WTC11 (cell line): ENCODE results near the gene SNX13. TPM values are rescaled to one million over a fixed set of nuclear protein-coding genes. Genes with fewer than 3 reads are reported as not detected.

Source experiments
- FOXJ3 ChIP-seq: sonication (generic); formaldehyde crosslinking; IDR thresholded peaks from 2 replicates; pipeline ENCODE4 v1.9.0; 2021; ENCODE audit warnings: missing genetic modification reagents, mild to moderate bottlenecking, borderline replicate concordance
- HMGA2 ChIP-seq: fragments of 250-450 bp; sonication (Bioruptor Pico); IDR thresholded peaks from 2 replicates; pipeline ENCODE4 v1.4.0; 2021; ENCODE audit warnings: mild to moderate bottlenecking, moderate library complexity
- NR1H2 ChIP-seq: sonication (generic); formaldehyde crosslinking; IDR thresholded peaks from 2 replicates; pipeline ENCODE4 v1.9.0; 2021; ENCODE audit warnings: mild to moderate bottlenecking, moderate library complexity, missing genetic modification reagents
- NR3C1 ChIP-seq: sonication (generic); formaldehyde crosslinking; conservative IDR thresholded peaks from 2 replicates; pipeline ENCODE4 v1.8.1; 2023; ENCODE audit warnings: low read depth, mild to moderate bottlenecking, missing genetic modification reagents
- SMAD3 ChIP-seq: sonication (generic); formaldehyde crosslinking; IDR thresholded peaks from 2 replicates; pipeline ENCODE4 v1.8.0; 2022; ENCODE audit warnings: missing genetic modification reagents, mild to moderate bottlenecking, borderline replicate concordance
- SMAD4 ChIP-seq: sonication (generic); formaldehyde crosslinking; IDR thresholded peaks from 2 replicates; pipeline ENCODE4 v1.8.0; 2022; ENCODE audit warnings: mild to moderate bottlenecking, missing genetic modification reagents
- TCF7 ChIP-seq: sonication (generic); formaldehyde crosslinking; IDR thresholded peaks from 2 replicates; pipeline ENCODE4 v1.8.0; 2022; ENCODE audit warnings: mild to moderate bottlenecking, low read depth, missing genetic modification reagents, moderate library complexity
- ZNF138 ChIP-seq: sonication (generic); formaldehyde crosslinking; conservative IDR thresholded peaks from 2 replicates; pipeline ENCODE4 v1.8.1; 2022; ENCODE audit warnings: mild to moderate bottlenecking, moderate library complexity, missing genetic modification reagents
- ZNF232 ChIP-seq: sonication (generic); formaldehyde crosslinking; IDR thresholded peaks from 2 replicates; pipeline ENCODE4 v1.8.0; 2022; ENCODE audit warnings: mild to moderate bottlenecking, missing genetic modification reagents
- total RNA-seq: library from RNA; stranded (reverse); gene quantifications from 3 replicates; pipeline ENCODE4 v1.2.3, GENCODE V29; 2021
- TF ChIP-seq, protein P1 (sequence below): sonication (generic); formaldehyde crosslinking; IDR thresholded peaks from 2 replicates; pipeline ENCODE4 v1.8.1; 2023; ENCODE audit warnings: mild to moderate bottlenecking, missing genetic modification reagents, moderate library complexity
- TF ChIP-seq, protein P2 (sequence below): sonication (generic); formaldehyde crosslinking; IDR thresholded peaks from 2 replicates; pipeline ENCODE4 v1.8.0; 2023; ENCODE audit warnings: missing genetic modification reagents, mild to moderate bottlenecking, borderline replicate concordance
- TF ChIP-seq, protein P3 (sequence below): fragments of 200-600 bp; IDR thresholded peaks from 2 replicates; pipeline ENCODE4 v1.8.0; 2022; ENCODE audit warnings: antibody characterized with exemption
- TF ChIP-seq, protein P4 (sequence below): fragments of 250-450 bp; sonication (Bioruptor Pico); IDR thresholded peaks from 2 replicates; pipeline ENCODE4 v2.1.2; 2022; ENCODE audit warnings: mild to moderate bottlenecking, moderate library complexity
- TF ChIP-seq, protein P5 (sequence below): sonication (generic); formaldehyde crosslinking; conservative IDR thresholded peaks from 2 replicates; pipeline ENCODE4 v1.8.1; 2022; ENCODE audit warnings: mild to moderate bottlenecking, missing genetic modification reagents
- TF ChIP-seq, protein P6 (sequence below): sonication (generic); formaldehyde crosslinking; IDR thresholded peaks from 2 replicates; pipeline ENCODE4 v1.8.0; 2023; ENCODE audit warnings: missing genetic modification reagents
- TF ChIP-seq, protein P7 (sequence below): sonication (generic); formaldehyde crosslinking; IDR thresholded peaks from 2 replicates; pipeline ENCODE4 v1.8.0; 2023; ENCODE audit warnings: mild to moderate bottlenecking, missing genetic modification reagents
- TF ChIP-seq, protein P8 (sequence below): sonication (generic); formaldehyde crosslinking; IDR thresholded peaks from 2 replicates; pipeline ENCODE4 v1.8.1; 2022; ENCODE audit warnings: low read depth, mild to moderate bottlenecking, moderate library complexity, missing genetic modification reagents, borderline replicate concordance
- TF ChIP-seq, protein P9 (sequence below): fragments of 250-450 bp; sonication (Bioruptor Pico); IDR thresholded peaks from 2 replicates; pipeline ENCODE4 v1.9.0; 2021; ENCODE audit warnings: mild to moderate bottlenecking

The SNX13 gene
- total RNA-seq, 1 experiment from 2014 or later: 27.5 TPM

DNA sequence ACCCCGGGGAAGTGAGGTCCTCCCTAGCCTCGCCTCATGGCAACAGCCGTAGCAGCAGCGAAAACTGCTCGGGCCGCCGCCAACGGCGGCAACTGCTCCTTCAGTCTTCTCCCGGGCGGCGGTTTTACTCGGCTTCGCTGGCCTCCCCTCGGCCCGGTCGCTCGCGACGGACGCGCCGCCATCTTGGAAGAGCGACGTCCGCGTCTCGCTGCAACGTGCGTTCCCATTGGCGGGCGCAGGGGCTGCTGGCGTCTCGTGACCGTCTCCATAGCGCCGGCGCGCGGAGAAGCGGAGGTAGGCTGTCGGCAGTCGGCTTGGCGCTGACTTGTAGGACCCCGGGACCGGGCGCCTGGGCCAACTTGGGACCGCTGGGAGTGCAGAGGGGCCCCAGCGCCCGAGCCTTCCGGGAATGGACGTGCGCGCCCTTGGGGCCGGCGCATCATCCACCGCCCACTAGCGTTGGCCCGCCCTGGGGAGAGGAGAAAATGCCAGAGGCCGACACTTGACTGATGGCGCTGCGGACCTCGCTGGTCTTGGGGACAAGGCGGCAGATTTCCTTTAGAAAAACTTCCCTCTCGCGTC lies at the start of gene SNX13 (continued):
- TF ChIP-seq, protein P1, sequence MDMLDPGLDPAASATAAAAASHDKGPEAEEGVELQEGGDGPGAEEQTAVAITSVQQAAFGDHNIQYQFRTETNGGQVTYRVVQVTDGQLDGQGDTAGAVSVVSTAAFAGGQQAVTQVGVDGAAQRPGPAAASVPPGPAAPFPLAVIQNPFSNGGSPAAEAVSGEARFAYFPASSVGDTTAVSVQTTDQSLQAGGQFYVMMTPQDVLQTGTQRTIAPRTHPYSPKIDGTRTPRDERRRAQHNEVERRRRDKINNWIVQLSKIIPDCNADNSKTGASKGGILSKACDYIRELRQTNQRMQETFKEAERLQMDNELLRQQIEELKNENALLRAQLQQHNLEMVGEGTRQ (CRISPR knock-in tag): peak; percentile 96
- TF ChIP-seq, protein P2, sequence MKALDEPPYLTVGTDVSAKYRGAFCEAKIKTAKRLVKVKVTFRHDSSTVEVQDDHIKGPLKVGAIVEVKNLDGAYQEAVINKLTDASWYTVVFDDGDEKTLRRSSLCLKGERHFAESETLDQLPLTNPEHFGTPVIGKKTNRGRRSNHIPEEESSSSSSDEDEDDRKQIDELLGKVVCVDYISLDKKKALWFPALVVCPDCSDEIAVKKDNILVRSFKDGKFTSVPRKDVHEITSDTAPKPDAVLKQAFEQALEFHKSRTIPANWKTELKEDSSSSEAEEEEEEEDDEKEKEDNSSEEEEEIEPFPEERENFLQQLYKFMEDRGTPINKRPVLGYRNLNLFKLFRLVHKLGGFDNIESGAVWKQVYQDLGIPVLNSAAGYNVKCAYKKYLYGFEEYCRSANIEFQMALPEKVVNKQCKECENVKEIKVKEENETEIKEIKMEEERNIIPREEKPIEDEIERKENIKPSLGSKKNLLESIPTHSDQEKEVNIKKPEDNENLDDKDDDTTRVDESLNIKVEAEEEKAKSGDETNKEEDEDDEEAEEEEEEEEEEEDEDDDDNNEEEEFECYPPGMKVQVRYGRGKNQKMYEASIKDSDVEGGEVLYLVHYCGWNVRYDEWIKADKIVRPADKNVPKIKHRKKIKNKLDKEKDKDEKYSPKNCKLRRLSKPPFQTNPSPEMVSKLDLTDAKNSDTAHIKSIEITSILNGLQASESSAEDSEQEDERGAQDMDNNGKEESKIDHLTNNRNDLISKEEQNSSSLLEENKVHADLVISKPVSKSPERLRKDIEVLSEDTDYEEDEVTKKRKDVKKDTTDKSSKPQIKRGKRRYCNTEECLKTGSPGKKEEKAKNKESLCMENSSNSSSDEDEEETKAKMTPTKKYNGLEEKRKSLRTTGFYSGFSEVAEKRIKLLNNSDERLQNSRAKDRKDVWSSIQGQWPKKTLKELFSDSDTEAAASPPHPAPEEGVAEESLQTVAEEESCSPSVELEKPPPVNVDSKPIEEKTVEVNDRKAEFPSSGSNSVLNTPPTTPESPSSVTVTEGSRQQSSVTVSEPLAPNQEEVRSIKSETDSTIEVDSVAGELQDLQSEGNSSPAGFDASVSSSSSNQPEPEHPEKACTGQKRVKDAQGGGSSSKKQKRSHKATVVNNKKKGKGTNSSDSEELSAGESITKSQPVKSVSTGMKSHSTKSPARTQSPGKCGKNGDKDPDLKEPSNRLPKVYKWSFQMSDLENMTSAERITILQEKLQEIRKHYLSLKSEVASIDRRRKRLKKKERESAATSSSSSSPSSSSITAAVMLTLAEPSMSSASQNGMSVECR: peak; percentile 66; the same call in 1 of the 2 replicates
- TF ChIP-seq, protein P3, sequence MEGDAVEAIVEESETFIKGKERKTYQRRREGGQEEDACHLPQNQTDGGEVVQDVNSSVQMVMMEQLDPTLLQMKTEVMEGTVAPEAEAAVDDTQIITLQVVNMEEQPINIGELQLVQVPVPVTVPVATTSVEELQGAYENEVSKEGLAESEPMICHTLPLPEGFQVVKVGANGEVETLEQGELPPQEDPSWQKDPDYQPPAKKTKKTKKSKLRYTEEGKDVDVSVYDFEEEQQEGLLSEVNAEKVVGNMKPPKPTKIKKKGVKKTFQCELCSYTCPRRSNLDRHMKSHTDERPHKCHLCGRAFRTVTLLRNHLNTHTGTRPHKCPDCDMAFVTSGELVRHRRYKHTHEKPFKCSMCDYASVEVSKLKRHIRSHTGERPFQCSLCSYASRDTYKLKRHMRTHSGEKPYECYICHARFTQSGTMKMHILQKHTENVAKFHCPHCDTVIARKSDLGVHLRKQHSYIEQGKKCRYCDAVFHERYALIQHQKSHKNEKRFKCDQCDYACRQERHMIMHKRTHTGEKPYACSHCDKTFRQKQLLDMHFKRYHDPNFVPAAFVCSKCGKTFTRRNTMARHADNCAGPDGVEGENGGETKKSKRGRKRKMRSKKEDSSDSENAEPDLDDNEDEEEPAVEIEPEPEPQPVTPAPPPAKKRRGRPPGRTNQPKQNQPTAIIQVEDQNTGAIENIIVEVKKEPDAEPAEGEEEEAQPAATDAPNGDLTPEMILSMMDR: no peak
- TF ChIP-seq SMAD4 (CRISPR knock-in tag): no peak
- TF ChIP-seq, protein P4, sequence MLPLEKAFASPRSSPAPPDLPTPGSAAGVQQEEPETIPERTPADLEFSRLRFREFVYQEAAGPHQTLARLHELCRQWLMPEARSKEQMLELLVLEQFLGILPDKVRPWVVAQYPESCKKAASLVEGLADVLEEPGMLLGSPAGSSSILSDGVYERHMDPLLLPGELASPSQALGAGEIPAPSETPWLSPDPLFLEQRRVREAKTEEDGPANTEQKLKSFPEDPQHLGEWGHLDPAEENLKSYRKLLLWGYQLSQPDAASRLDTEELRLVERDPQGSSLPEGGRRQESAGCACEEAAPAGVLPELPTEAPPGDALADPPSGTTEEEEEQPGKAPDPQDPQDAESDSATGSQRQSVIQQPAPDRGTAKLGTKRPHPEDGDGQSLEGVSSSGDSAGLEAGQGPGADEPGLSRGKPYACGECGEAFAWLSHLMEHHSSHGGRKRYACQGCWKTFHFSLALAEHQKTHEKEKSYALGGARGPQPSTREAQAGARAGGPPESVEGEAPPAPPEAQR (CRISPR knock-in tag): no peak
- TF ChIP-seq, protein P5, sequence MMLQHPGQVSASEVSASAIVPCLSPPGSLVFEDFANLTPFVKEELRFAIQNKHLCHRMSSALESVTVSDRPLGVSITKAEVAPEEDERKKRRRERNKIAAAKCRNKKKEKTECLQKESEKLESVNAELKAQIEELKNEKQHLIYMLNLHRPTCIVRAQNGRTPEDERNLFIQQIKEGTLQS: no peak
- TF ChIP-seq SMAD3: no peak
- TF ChIP-seq, protein P6, sequence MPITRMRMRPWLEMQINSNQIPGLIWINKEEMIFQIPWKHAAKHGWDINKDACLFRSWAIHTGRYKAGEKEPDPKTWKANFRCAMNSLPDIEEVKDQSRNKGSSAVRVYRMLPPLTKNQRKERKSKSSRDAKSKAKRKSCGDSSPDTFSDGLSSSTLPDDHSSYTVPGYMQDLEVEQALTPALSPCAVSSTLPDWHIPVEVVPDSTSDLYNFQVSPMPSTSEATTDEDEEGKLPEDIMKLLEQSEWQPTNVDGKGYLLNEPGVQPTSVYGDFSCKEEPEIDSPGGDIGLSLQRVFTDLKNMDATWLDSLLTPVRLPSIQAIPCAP (CRISPR knock-in tag): 0 out of 2 replicates have a peak, but pooled peaks have one; percentile 29
- TF ChIP-seq HMGA2: no peak
- TF ChIP-seq, protein P7, sequence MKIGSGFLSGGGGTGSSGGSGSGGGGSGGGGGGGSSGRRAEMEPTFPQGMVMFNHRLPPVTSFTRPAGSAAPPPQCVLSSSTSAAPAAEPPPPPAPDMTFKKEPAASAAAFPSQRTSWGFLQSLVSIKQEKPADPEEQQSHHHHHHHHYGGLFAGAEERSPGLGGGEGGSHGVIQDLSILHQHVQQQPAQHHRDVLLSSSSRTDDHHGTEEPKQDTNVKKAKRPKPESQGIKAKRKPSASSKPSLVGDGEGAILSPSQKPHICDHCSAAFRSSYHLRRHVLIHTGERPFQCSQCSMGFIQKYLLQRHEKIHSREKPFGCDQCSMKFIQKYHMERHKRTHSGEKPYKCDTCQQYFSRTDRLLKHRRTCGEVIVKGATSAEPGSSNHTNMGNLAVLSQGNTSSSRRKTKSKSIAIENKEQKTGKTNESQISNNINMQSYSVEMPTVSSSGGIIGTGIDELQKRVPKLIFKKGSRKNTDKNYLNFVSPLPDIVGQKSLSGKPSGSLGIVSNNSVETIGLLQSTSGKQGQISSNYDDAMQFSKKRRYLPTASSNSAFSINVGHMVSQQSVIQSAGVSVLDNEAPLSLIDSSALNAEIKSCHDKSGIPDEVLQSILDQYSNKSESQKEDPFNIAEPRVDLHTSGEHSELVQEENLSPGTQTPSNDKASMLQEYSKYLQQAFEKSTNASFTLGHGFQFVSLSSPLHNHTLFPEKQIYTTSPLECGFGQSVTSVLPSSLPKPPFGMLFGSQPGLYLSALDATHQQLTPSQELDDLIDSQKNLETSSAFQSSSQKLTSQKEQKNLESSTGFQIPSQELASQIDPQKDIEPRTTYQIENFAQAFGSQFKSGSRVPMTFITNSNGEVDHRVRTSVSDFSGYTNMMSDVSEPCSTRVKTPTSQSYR (CRISPR knock-in tag): no peak
- peak; percentile 27; the same call in 1 of the 2 replicates for TF ChIP-seq ZNF232 (CRISPR knock-in tag)
- no peak for TF ChIP-seq FOXJ3
- TF ChIP-seq TCF7: no peak
- TF ChIP-seq, protein P8, sequence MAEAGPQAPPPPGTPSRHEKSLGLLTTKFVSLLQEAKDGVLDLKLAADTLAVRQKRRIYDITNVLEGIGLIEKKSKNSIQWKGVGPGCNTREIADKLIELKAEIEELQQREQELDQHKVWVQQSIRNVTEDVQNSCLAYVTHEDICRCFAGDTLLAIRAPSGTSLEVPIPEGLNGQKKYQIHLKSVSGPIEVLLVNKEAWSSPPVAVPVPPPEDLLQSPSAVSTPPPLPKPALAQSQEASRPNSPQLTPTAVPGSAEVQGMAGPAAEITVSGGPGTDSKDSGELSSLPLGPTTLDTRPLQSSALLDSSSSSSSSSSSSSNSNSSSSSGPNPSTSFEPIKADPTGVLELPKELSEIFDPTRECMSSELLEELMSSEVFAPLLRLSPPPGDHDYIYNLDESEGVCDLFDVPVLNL: no peak
- no peak for TF ChIP-seq NR3C1
- TF ChIP-seq NR1H2 (CRISPR knock-in tag): no peak
- TF ChIP-seq, protein P9, sequence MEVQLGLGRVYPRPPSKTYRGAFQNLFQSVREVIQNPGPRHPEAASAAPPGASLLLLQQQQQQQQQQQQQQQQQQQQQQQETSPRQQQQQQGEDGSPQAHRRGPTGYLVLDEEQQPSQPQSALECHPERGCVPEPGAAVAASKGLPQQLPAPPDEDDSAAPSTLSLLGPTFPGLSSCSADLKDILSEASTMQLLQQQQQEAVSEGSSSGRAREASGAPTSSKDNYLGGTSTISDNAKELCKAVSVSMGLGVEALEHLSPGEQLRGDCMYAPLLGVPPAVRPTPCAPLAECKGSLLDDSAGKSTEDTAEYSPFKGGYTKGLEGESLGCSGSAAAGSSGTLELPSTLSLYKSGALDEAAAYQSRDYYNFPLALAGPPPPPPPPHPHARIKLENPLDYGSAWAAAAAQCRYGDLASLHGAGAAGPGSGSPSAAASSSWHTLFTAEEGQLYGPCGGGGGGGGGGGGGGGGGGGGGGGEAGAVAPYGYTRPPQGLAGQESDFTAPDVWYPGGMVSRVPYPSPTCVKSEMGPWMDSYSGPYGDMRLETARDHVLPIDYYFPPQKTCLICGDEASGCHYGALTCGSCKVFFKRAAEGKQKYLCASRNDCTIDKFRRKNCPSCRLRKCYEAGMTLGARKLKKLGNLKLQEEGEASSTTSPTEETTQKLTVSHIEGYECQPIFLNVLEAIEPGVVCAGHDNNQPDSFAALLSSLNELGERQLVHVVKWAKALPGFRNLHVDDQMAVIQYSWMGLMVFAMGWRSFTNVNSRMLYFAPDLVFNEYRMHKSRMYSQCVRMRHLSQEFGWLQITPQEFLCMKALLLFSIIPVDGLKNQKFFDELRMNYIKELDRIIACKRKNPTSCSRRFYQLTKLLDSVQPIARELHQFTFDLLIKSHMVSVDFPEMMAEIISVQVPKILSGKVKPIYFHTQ: no peak
- TF ChIP-seq ZNF138: no peak
